Measurements from ENCODE around the gene KNTC1. TPM values are rescaled to one million over a fixed set of nuclear protein-coding genes. Genes with fewer than 3 reads are reported as not detected.

The KNTC1 gene
- total and polyA plus RNA-seq, 2 of the 13 experiments (the other 11 are each of a cell fraction or from before 2014, with no cell fraction given): 45.1 to 57.6 TPM

DNA sequence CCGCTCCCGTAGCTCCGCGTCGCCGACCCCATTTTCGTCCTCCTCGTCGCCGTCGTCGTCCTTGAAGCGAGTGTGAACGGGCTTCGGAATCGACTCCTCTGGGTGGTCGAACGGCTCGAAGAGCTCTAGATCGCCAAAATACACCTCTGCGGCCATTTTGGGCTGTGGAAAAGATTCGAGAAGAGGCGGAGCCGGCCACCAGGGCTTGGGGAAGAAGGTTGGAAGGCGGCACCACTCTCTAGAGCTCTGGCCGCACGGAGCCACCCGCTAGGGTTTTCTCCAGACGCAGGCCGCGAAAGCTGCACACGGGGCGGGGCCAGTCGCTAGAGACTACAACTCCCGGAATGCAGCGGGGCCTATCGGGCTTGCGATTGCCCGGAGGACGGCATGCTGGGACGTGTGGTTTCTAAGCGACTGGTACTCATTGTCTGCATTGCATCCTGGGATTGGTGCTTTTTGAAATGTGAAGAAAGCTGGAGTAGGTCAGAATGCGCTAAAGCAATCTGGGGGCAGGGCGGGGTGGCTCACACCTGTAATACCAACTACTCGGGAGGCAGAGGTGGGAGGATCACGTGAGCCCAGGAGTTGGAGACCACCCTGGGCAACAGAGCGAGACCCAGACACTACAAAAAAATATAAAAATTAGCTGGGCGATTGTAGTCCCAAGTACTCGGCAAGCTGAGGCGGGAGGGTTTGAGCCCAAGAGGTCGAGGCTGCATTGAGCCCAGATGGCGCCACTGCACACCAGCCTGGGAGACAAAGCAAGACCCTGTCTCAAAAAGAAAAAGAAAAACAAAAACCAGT, 26.2 kb upstream of the KNTC1 start, which contains the start of gene ZCCHC8 (continued):
- TF ChIP-seq, protein P1, sequence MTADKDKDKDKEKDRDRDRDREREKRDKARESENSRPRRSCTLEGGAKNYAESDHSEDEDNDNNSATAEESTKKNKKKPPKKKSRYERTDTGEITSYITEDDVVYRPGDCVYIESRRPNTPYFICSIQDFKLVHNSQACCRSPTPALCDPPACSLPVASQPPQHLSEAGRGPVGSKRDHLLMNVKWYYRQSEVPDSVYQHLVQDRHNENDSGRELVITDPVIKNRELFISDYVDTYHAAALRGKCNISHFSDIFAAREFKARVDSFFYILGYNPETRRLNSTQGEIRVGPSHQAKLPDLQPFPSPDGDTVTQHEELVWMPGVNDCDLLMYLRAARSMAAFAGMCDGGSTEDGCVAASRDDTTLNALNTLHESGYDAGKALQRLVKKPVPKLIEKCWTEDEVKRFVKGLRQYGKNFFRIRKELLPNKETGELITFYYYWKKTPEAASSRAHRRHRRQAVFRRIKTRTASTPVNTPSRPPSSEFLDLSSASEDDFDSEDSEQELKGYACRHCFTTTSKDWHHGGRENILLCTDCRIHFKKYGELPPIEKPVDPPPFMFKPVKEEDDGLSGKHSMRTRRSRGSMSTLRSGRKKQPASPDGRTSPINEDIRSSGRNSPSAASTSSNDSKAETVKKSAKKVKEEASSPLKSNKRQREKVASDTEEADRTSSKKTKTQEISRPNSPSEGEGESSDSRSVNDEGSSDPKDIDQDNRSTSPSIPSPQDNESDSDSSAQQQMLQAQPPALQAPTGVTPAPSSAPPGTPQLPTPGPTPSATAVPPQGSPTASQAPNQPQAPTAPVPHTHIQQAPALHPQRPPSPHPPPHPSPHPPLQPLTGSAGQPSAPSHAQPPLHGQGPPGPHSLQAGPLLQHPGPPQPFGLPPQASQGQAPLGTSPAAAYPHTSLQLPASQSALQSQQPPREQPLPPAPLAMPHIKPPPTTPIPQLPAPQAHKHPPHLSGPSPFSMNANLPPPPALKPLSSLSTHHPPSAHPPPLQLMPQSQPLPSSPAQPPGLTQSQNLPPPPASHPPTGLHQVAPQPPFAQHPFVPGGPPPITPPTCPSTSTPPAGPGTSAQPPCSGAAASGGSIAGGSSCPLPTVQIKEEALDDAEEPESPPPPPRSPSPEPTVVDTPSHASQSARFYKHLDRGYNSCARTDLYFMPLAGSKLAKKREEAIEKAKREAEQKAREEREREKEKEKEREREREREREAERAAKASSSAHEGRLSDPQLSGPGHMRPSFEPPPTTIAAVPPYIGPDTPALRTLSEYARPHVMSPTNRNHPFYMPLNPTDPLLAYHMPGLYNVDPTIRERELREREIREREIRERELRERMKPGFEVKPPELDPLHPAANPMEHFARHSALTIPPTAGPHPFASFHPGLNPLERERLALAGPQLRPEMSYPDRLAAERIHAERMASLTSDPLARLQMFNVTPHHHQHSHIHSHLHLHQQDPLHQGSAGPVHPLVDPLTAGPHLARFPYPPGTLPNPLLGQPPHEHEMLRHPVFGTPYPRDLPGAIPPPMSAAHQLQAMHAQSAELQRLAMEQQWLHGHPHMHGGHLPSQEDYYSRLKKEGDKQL (CRISPR knock-in tag; IDR thresholded peaks at IDR 0.05; ENCODE audit: low read depth): no peak
- TF ChIP-seq MAZ (IDR thresholded peaks at IDR 0.05; ENCODE audit: borderline replicate concordance, low read depth, low read length) (peak; percentile 25; the same call in 1 of the 2 replicates), MAZ (CRISPR knock-in tag; IDR thresholded peaks at IDR 0.05; ENCODE audit: low read depth) (no peak; the same call in 1 of the 2 replicates), YEATS4 (CRISPR knock-in tag; IDR thresholded peaks at IDR 0.05; ENCODE audit: borderline replicate concordance) (peak; percentile 72; the same call in 1 of the 2 replicates), MEIS1 (CRISPR knock-in tag; IDR thresholded peaks at IDR 0.05; ENCODE audit: borderline replicate concordance) (peak; percentile 72; the same call in 1 of the 2 replicates), BORCS8-MEF2B (CRISPR knock-in tag; IDR thresholded peaks at IDR 0.05) (peak; percentile 55), RFXANK (CRISPR knock-in tag; IDR thresholded peaks at IDR 0.05) (no peak), TOPORS (CRISPR knock-in tag; IDR thresholded peaks at IDR 0.05) (no peak), HCFC1 (IDR thresholded peaks at IDR 0.05; ENCODE audit: low read depth, low read length) (peak; percentile 96), ZNF770 (CRISPR knock-in tag; IDR thresholded peaks at IDR 0.05) (peak; percentile 60), ZFP41 (CRISPR knock-in tag; IDR thresholded peaks at IDR 0.05; ENCODE audit: borderline replicate concordance) (no peak)
- TF ChIP-seq, protein P2, sequence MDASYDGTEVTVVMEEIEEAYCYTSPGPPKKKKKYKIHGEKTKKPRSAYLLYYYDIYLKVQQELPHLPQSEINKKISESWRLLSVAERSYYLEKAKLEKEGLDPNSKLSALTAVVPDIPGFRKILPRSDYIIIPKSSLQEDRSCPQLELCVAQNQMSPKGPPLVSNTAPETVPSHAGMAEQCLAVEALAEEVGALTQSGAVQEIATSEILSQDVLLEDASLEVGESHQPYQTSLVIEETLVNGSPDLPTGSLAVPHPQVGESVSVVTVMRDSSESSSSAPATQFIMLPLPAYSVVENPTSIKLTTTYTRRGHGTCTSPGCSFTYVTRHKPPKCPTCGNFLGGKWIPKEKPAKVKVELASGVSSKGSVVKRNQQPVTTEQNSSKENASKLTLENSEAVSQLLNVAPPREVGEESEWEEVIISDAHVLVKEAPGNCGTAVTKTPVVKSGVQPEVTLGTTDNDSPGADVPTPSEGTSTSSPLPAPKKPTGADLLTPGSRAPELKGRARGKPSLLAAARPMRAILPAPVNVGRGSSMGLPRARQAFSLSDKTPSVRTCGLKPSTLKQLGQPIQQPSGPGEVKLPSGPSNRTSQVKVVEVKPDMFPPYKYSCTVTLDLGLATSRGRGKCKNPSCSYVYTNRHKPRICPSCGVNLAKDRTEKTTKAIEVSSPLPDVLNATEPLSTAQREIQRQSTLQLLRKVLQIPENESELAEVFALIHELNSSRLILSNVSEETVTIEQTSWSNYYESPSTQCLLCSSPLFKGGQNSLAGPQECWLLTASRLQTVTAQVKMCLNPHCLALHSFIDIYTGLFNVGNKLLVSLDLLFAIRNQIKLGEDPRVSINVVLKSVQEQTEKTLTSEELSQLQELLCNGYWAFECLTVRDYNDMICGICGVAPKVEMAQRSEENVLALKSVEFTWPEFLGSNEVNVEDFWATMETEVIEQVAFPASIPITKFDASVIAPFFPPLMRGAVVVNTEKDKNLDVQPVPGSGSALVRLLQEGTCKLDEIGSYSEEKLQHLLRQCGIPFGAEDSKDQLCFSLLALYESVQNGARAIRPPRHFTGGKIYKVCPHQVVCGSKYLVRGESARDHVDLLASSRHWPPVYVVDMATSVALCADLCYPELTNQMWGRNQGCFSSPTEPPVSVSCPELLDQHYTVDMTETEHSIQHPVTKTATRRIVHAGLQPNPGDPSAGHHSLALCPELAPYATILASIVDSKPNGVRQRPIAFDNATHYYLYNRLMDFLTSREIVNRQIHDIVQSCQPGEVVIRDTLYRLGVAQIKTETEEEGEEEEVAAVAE (CRISPR knock-in tag; IDR thresholded peaks at IDR 0.05; ENCODE audit: borderline replicate concordance): peak; percentile 95

Measured in HepG2 (cell line).